ENCODE data around the gene WDR47. TPM values are rescaled to one million over a fixed set of nuclear protein-coding genes. Genes with fewer than 3 reads are reported as not detected.

WDR47 gene
- total RNA-seq, 1 experiment from 2014 or later: 6.4 TPM

- Histone ChIP-seq H4K20me1 (ENCODE audit: insufficient read depth) (0 out of 2 replicates have a peak, but pooled peaks cover 4% of the 10 kb centered on the region), H3K79me2 (ENCODE audit: low read depth) (peaks cover 33% of the 10 kb centered on the region), H2AFZ (no peak overlapping the region), H3K4me3 (no peak overlapping the region), H3K9me2 (ENCODE audit: insufficient read depth) (no peaks in the 10 kb centered on the region), H3K4me1 (replicated peaks; ENCODE audit: insufficient read depth) (no peaks in the 10 kb centered on the region), H3K27ac (no peak overlapping the region), H3K36me3 (ENCODE audit: low read depth) (peaks cover 32% of the 10 kb centered on the region; the same call in 1 of the 2 replicates), H3K9me3 (ENCODE audit: insufficient read depth, low read depth) (no peaks in the 10 kb centered on the region), H3K4me2 (no peak overlapping the region), H3K27me3 (ENCODE audit: insufficient read depth, low read depth) (no peaks in the 10 kb centered on the region), H3F3A (ENCODE audit: insufficient read depth, low read depth) (0 out of 2 replicates have a peak, but pooled peaks cover 6% of the 10 kb centered on the region)
- intact Hi-C loops (cut with micrococcal nuclease; ENCODE audit: unreplicated experiment): no loop called here
- peak in 1 of 2 experiments; percentile 12 for DNase-seq
- CTCF ChIA-PET: no interaction called here
- no peak for TF ChIP-seq CTCF (conservative IDR thresholded peaks at IDR 0.05)
- TF ChIP-seq EZH2 (IDR thresholded peaks at IDR 0.05; ENCODE audit: low read depth): no peak
- POLR2A ChIA-PET (ENCODE audit: unreplicated experiment): no interaction called here
- BruUV-seq (replicated peaks): no TSS peak
Measured at GRCh38 chr1:109069294-109069693, 27.4 kb upstream of the WDR47 start.

- Histone ChIP-seq H3K79me2 (ENCODE audit: low read depth) (peaks cover 24% of the 10 kb centered on the region), H3K27ac (no peak overlapping the region), H3K36me3 (ENCODE audit: low read depth) (peaks cover 34% of the 10 kb centered on the region; the same call in 1 of the 2 replicates), H3K9me3 (ENCODE audit: insufficient read depth, low read depth) (no peaks in the 10 kb centered on the region), H3K27me3 (ENCODE audit: insufficient read depth, low read depth) (no peaks in the 10 kb centered on the region), H4K20me1 (ENCODE audit: insufficient read depth) (0 out of 2 replicates have a peak, but pooled peaks cover 4% of the 10 kb centered on the region), H3K4me2 (no peak overlapping the region), H2AFZ (no peak overlapping the region), H3F3A (ENCODE audit: insufficient read depth, low read depth) (peaks cover 10% of the 10 kb centered on the region; the same call in 1 of the 2 replicates), H3K9me2 (ENCODE audit: insufficient read depth) (no peaks in the 10 kb centered on the region), H3K4me1 (replicated peaks; ENCODE audit: insufficient read depth) (no peaks in the 10 kb centered on the region), H3K4me3 (no peak overlapping the region)
- CTCF ChIA-PET: no interaction called here
- DNase-seq: peak in 1 of 2 experiments; percentile 30
- intact Hi-C loops (cut with micrococcal nuclease; ENCODE audit: unreplicated experiment): no loop called here
- POLR2A ChIA-PET (ENCODE audit: unreplicated experiment): no interaction called here
- BruUV-seq (replicated peaks): no TSS peak
- TF ChIP-seq EZH2 (IDR thresholded peaks at IDR 0.05; ENCODE audit: low read depth): no peak
- no peak for TF ChIP-seq CTCF (conservative IDR thresholded peaks at IDR 0.05)
Measured at GRCh38 chr1:109067883-109068282, 26.0 kb upstream of the WDR47 start.

- no peak overlapping the region for H3K27ac ChIP-seq
- H3K4me1 ChIP-seq (replicated peaks; ENCODE audit: insufficient read depth): no peaks in the 10 kb centered on the region
- peaks cover 14% of the 10 kb centered on the region; the same call in 1 of the 2 replicates for H3F3A ChIP-seq (ENCODE audit: insufficient read depth, low read depth)
- no TSS peak for BruUV-seq (replicated peaks)
- POLR2A ChIA-PET (ENCODE audit: unreplicated experiment): no interaction called here
- no peak overlapping the region for H3K4me3 ChIP-seq
- H3K27me3 ChIP-seq (ENCODE audit: insufficient read depth, low read depth): no peaks in the 10 kb centered on the region
- H2AFZ ChIP-seq: no peak overlapping the region
- peak in 1 of 2 experiments; percentile 28 for DNase-seq
- TF ChIP-seq EZH2 (IDR thresholded peaks at IDR 0.05; ENCODE audit: low read depth) (no peak), CTCF (conservative IDR thresholded peaks at IDR 0.05) (no peak)
- peaks cover 34% of the 10 kb centered on the region; the same call in 1 of the 2 replicates for H3K36me3 ChIP-seq (ENCODE audit: low read depth)
- intact Hi-C loops (cut with micrococcal nuclease; ENCODE audit: unreplicated experiment): no loop called here
- no peaks in the 10 kb centered on the region for H3K9me2 ChIP-seq (ENCODE audit: insufficient read depth)
- CTCF ChIA-PET: interaction anchor here (0.9 kb wide), 1 partner anchor 11 kb away, joined by 4 read pairs; the partner anchor contains the start of gene TAF13
- H4K20me1 ChIP-seq (ENCODE audit: insufficient read depth): 0 out of 2 replicates have a peak, but pooled peaks cover 4% of the 10 kb centered on the region
- H3K79me2 ChIP-seq (ENCODE audit: low read depth): peaks cover 9% of the 10 kb centered on the region; the same call in 1 of the 2 replicates
- no peak overlapping the region for H3K4me2 ChIP-seq
- no peaks in the 10 kb centered on the region for H3K9me3 ChIP-seq (ENCODE audit: insufficient read depth, low read depth)
Measured at GRCh38 chr1:109065137-109065536, 23.2 kb upstream of the WDR47 start.

Measured in PC-9 (cell line).